PFSK-1 (cell line): Measurements from ENCODE around the gene IL4R.

Experiments used
- FOXP2 ChIP-seq: optimal IDR thresholded peaks from 2 replicates; pipeline ENCODE3; 2011; ENCODE audit warnings: borderline replicate concordance, control low read depth, inconsistent platforms; ENCODE audit not compliant: insufficient read depth; ENCODE audit errors: extremely low read length, extremely low read depth
- POLR2AphosphoS5 ChIP-seq: IDR thresholded peaks from 2 replicates; pipeline ENCODE4 v1.6.1; 2012; ENCODE audit warnings: low read depth, mild to moderate bottlenecking, control low read depth, low read length, moderate library complexity
- SIN3A ChIP-seq: IDR thresholded peaks from 2 replicates; pipeline ENCODE4 v1.6.1; 2012; ENCODE audit warnings: mild to moderate bottlenecking, low read length, moderate library complexity, borderline replicate concordance; ENCODE audit not compliant: insufficient read depth
- TAF1 ChIP-seq: IDR thresholded peaks from 2 replicates; pipeline ENCODE4 v1.6.1; 2012; ENCODE audit warnings: low read length, control low read depth, borderline replicate concordance; ENCODE audit not compliant: insufficient read depth
- TF ChIP-seq, protein P1 (sequence below), 2 experiments: IDR thresholded peaks; 2 replicates each; pipeline versions ENCODE4 v1.6.1 to v1.8.0; 2011 to 2012; ENCODE audit warnings: low read depth in 2 of 2, low read length in 2 of 2, control low read depth in 1 of 2, inconsistent platforms in 1 of 2, mild to moderate bottlenecking in 1 of 2, moderate library complexity in 1 of 2; ENCODE audit not compliant: insufficient read depth in 1 of 2

IL4R gene

DNA sequence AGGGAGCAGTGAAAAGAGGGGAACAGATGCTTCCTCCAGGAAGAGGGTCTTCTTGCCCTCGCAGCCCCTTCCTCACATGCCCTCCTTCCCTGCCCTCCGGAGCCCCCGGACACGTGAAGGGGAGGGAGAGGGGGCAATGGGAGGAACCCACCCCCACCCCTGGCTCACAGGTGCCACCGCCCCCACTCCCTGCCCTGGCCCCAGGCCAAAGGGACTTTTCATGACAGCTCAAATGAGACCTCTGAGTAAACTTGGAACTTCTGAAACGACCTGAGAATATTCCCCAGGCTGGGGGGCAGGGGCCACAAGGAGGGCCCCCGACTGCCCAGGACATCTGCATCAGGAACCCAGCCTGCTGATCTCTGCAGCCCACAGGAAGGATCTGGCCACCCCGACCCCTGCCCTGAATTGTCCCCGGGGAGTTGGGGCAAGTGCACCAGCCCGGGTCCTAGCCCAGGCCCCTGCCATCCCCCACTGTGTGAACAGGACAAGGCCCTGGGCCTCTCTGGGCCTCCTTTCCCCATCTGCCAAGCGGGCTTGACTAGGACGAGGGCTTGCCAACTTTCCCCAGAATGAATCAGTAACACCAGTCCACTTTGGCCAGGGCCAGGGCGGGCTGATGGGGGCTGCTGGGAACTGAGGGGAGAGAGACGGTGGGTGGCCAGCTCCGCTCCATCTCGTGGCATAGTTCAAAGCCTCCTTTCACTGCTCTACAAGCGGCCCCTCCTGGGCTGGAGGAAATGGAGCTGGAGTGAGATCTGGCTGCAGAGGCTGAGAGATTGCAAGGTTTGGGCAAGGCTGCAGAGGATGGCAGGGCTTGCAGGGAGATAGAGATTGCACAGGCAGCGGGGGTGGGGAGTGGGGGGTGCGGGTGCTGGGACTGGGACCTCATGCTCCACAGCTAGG lies 92.0 kb downstream of the IL4R start:
- TF ChIP-seq POLR2AphosphoS5 (no peak), FOXP2 (no peak), SIN3A (no peak), TAF1 (no peak)
- TF ChIP-seq, protein P1, sequence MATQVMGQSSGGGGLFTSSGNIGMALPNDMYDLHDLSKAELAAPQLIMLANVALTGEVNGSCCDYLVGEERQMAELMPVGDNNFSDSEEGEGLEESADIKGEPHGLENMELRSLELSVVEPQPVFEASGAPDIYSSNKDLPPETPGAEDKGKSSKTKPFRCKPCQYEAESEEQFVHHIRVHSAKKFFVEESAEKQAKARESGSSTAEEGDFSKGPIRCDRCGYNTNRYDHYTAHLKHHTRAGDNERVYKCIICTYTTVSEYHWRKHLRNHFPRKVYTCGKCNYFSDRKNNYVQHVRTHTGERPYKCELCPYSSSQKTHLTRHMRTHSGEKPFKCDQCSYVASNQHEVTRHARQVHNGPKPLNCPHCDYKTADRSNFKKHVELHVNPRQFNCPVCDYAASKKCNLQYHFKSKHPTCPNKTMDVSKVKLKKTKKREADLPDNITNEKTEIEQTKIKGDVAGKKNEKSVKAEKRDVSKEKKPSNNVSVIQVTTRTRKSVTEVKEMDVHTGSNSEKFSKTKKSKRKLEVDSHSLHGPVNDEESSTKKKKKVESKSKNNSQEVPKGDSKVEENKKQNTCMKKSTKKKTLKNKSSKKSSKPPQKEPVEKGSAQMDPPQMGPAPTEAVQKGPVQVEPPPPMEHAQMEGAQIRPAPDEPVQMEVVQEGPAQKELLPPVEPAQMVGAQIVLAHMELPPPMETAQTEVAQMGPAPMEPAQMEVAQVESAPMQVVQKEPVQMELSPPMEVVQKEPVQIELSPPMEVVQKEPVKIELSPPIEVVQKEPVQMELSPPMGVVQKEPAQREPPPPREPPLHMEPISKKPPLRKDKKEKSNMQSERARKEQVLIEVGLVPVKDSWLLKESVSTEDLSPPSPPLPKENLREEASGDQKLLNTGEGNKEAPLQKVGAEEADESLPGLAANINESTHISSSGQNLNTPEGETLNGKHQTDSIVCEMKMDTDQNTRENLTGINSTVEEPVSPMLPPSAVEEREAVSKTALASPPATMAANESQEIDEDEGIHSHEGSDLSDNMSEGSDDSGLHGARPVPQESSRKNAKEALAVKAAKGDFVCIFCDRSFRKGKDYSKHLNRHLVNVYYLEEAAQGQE (IDR thresholded peaks at IDR 0.05; ENCODE audit: insufficient read depth in 1 of 2, low read depth in 2 of 2, low read length in 2 of 2): no peak

DNA sequence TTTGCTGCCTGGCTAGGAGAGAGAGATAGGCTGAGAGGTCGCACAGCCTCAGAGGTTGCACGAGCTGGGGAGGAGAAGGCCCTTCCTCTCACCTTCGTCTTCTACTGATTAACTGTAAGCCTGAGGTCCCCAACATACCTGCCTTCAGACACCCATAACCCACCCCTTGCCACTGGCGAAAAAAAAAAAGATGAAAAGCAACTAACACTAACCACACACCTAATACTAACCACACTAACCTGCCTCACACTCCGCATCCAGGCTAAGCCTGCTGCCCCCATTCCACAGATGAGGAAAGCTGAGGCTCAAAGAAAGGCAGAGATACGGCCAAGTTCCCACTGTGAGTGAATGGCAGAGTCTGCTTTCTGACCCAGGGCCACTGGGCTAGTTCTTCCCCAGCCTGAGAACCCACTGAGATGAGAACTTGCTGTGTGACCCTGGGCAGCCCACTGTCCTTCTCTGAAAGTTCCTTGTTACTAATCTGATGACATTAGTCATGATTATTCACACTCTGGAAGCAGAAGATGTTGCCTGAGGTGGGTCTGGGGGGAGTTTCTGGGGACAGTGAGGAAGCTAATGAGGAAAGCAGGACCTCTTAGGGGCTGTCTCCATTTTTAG lies 92.8 kb downstream of the IL4R start:
- TF ChIP-seq FOXP2: no peak
- no peak for TF ChIP-seq POLR2AphosphoS5
- no peak for TF ChIP-seq SIN3A

- TF ChIP-seq POLR2AphosphoS5 (no peak), FOXP2 (no peak), SIN3A (no peak), TAF1 (no peak)
- TF ChIP-seq, protein P1 (IDR thresholded peaks at IDR 0.05; ENCODE audit: insufficient read depth in 1 of 2, low read depth in 2 of 2, low read length in 2 of 2): no peak
Observed at GRCh38 chr16:27407133-27407532, 93.4 kb downstream of the IL4R start.

- no peak for TF ChIP-seq FOXP2
- no peak for TF ChIP-seq SIN3A
- TF ChIP-seq POLR2AphosphoS5: no peak
- TF ChIP-seq, protein P1 (IDR thresholded peaks at IDR 0.05; ENCODE audit: insufficient read depth in 1 of 2, low read depth in 2 of 2, low read length in 2 of 2): no peak
- no peak for TF ChIP-seq TAF1
Observed at GRCh38 chr16:27408012-27408601, 94.3 kb downstream of the IL4R start.

DNA sequence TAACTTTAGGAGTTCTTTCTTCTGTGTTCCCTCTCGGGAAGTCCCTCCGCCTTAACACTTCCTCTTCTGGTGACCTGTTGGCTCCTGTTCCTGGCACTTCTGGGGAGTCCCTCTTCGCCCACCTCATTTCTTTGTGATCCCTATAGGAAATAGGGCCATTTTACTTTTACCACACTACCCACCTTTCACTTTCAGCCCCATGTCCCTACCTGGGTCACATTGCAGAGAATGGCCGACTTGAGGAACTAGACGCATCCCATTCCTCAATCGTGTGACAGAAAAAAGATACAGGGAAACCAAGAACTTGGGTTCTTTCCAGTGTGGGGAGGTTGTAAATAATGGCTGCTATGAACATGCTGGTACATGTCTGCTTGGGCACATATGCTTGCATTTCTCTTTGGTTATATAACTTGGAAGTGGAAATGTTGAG lies 94.8 kb downstream of the IL4R start:
- TF ChIP-seq POLR2AphosphoS5 (no peak), FOXP2 (no peak), SIN3A (no peak), TAF1 (no peak)
- TF ChIP-seq, protein P1 (IDR thresholded peaks at IDR 0.05; ENCODE audit: insufficient read depth in 1 of 2, low read depth in 2 of 2, low read length in 2 of 2): no peak
